HK-2 (cell line): Measurements from ENCODE around the gene OXCT2.
A peak's percentile ranks its signal among the peaks of the same experiment; 100 is the strongest.
"Not testable (repeated sequence)": the region's sequence is repeated elsewhere in the genome, so short reads cannot be mapped to it uniquely, and the experiment has no call there.

Experiments
- DNase-seq: peaks from one replicate; pipeline ENCODE4 v3.0.0-alpha.2; 2018; ENCODE audit not compliant: unreplicated experiment

OXCT2 gene

DNA sequence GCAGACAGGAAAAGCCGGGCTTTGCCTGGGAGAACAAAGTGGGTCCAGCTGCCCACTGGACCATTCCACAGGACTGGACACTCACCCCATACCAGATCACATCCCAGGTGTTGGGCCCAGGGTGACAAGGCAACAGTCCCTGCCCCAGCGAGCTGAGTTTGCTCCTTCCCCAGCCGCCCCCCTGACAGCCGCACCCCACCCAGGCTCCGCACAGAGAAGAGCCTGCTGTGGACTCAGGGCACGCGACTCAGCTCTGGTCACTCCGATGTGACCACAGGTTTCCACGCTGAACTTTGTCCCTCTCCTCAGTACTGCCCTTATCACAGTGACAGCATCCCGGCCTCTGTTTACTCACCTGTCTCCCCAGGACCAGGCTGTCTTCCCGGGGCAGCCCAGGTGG, 16.3 kb upstream of the OXCT2 start:
- DNase-seq = no peak

DNA sequence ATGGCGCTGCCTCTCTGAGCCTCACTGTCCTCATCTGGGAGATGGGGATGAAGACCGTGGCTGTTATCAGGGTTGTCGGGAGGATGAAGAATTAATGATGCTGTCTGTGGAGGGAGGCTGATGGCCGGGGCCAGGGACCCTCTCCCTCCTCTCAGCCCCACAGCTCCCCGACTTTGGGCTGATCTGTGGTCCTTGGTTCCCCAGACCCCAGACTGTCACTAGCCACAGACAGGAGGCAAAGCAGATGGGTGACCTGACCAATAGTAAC, 15.9 kb upstream of the OXCT2 start:
- DNase-seq = not testable (repeated sequence)

DNA sequence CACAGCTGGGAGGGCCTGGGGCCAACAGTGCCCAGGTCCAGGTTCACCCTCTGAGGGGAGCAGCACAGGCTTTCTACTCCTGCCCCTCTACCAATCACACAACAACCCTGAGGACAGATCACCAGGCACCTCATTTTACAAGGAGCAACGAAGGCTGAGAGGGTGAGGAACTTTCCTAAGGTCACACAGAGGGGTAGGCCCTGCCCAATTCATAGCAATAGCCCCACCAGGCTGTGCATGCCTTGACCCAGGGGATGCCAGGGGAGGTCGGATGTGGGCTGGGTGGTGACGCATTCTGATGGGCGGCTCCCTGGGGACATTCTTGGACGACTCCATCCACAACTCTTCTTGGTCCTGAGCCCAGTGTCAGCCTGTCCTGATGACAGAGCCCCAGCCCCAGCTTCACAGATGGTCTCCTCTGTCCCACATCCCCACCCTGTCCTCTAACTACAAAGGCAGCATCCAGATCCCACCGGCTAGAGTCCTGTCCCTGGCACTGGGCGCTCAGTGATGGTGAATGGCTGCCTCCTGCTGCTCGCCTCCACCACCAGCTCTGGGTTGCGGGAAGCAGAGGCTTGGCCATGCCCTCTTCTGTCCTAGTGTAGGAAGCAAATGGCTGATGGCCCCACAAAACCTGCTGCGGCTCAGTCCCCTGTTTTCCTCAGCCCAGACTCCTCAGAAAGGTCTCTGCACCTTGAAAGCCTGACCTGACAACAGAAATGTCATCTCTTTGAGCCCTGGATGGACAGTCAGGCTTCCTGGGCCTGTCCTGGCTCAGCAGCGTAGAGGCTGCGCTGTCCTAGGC, 15.4 kb upstream of the OXCT2 start:
- DNase-seq = not testable (repeated sequence)

DNA sequence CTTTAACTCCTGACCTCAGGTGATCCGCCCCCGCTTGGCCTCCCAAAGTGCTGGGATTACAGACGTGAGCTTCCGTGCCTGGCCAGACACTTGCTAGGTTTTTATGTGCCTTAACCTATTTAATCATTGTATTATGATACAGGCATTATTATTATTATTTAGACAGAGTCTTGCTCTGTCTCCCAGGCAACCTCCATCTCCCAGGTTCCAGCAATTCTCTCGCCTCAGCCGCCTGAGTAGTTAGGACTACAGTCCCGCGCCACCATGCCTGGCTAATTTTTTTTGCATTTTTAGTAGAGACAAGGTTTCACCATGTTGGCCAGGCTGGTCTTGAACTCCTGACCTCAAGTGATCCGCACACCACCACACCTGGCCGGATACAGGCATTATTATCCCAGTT, 11.5 kb upstream of the OXCT2 start:
- not testable (repeated sequence) for DNase-seq

DNA sequence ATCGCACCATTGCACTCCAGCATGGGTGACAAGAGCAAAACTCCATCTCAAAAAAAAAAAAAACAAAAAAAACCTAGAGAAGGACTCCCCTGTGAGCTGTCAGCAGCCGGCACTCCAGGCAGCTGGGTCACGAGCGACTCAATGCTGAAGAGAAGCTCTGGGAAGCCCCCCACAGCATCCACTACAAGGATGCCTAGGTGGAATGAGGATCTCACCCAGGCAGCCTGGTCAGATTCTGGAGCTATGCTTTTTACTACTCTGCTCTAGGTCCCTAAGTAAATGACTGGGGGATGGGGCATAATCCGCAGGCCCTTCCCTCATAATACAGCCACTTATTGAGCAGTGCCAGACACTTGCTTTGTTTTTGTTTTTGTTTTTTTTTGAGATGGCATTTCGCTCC, 11.0 kb upstream of the OXCT2 start:
- no peak for DNase-seq

DNA sequence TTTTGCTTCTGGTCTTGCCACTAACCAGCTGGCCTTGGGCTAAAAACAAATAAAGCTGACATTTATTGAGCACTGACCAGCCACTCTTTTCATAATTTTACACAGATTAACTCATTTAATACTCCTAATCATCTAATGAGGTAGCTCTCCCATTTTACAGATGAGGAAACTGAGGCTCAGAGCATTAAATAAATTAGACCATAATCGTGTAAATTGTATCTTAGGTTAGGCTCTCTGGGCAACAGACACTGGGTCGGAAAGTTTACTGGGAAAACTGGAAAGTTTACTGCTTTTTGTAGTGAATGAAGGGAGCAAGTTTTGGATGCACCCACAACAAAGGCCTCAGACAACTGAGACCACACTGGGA, 10.2 kb upstream of the OXCT2 start:
- DNase-seq = no peak

DNA sequence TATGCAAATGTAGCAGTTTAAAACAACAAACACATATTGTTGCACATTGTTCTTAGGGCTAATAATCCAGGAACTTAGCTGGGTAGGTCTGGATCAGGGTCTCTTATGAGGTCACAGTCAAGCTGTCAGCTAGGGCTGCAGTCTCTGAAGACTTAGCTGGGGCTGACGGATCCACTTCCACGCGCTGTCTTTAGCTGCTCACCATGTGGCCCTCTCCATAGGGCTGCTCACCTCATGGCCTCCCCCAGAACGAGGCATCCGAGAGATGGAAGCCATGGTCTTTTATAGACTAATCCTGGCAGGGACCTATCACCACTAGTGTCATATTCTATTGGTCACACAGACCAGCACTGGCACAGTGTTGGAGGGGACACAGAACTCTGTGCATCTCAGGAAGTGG, 8.7 kb upstream of the OXCT2 start:
- DNase-seq = no peak

DNA sequence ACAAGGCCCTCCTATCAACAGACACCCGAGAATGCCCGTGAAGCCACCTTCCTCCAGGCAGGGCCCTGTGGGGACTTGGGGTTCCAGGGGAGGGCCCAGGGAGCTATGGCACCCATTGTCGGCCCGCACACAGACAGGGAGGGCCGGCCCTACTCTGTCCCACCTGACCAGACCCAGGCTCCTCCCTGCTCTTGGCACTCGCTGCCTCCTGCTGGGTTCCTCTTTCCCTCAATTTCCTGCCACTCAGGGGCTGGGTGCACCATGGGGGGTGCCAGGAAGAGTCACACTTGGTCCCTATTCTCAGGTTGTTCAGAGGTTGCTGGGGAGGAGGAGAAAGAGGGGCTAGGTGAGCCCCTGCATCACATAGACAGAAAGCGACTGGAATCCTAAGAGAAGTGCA, 8.0 kb upstream of the OXCT2 start:
- DNase-seq = no peak

DNA sequence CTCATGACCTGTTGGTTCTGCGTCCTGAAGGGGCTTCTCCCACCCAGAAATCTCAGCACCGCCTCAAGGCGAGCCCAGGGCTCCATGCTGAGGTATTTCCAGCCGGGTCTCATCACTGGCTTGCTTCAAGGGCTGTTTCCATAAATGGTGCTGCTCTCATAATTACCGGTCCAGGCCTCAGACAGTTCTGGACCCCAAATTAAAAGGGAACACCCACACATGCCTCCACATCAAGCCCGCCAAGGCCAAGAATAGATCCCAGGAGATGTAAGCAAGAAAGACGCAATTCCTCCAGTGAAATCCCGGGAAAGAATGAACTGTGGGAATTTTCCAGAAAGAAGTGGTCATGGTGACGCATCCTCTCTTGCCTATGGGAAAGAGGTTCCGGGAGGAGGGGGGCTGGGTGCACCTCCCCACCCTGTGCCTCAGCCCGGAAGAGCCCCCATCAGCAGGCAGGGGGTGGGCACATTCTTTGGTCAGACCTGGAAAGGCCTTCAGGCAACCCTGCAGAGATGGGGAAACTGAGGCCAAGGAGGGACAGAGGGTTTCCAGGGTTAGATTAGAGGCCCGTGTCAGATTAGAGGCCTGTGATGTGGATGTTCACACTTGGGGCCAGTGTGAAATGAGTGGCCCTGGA, 7.4 kb upstream of the OXCT2 start:
- DNase-seq = not testable (repeated sequence)

DNA sequence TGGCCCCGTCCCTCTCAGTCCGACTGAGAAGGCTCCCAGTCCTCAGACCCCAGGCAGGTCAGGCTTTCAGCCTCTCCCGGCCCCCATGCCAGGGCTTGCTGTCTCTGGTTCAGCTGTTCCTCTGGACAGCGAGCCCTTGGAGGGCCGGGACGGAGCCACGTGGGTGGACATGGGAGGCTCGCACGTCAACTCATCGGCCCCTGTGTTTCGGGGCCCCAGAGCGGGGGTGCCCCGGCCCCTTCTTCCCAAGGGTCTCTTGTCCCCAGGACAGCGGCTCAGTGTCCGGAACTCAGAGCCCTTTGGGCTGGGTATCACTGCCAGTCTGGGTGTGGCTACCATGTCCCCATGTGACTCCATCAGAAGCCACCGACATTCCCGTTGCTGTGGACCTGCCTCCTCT, 6.7 kb upstream of the OXCT2 start:
- not testable (repeated sequence) for DNase-seq

DNA sequence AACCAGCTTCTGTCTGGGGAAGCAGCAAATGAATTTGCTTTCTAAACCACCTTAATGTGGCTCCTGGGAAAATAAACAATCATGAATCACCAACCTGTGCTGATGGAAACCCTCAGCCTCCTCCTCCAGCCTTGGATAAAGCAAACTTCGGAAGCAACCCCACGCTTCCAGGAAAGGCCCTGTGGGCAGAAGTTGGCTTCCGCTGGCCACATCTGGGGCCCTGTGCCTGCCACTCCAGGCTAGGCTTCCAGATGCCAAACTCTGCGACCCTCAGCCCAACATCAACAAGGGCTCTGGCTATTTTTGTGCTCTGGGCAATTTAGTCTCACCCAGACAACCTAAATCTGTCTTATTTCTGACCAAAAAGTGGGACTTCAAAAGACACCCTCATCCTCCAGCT, 6.2 kb upstream of the OXCT2 start:
- DNase-seq = no peak

DNA sequence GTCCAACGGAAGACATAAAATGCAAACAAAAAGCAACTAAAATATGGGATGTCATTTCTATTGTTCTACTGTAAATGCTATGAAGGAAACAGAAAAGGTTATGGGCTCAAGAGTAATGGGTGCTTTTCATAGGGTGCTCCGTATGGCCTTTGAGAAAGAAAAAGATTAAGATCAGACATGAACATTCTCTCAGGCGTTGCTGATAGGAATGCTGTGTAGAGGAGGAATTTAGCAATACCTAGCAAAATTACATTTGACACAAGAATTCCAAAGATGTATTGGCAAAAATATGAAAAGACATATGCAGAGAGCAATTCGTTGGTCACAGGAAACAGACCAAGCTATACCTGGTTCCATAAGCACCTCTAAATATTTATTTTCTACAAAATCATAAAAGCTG, 5.7 kb upstream of the OXCT2 start:
- DNase-seq = no peak

DNA sequence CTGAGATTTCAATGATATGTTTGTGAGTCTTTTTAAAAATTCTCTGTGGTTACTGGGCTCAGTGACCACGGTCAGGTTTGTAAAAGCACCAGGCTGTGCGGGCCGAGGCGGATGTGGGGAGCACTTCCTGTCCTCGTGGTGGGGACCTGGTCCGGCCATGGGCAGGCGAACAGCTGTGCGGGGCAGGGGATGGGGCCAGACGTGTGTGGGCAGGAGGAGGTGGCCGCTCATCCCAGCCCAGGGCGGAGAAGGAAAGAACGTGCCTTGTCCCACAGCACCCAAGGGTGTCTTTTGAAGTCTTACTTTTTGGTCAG, 5.2 kb upstream of the OXCT2 start:
- DNase-seq = peak; percentile 45

DNA sequence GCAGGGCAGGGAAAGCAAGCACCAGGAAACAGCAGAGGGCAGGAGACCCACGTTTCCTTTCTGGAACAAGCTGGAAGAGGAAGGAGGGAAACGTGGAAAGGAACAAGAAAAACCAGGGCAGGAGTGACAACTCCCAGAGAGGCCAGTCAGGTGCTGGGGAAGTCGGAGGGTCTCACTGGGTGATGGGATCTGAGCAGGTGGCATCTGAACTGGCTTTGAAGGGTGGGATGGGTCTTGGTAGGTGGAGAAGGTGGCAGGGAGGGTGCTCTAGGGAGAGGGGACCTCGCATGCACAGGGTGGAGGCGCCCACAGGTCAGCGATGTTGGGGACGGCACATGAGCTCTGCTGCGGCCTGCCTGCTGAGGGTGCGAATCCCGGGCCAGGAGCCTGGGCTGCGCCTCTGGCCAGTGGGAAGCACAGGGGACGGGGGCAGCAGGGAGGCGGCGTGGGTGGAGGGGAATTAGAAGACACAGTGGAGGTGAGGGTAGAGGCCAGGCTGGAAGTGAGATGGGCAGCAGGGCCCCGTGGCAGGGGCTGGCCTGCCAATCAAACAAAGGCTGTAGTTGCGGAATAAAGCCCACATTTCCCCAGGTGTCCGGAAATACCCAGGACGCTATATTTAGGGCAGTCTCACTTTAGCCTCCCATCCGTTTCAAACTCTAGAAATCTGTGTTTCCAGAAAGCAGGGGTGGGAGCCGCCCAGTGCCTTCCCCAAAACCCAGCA, 4.7 kb upstream of the OXCT2 start:
- not testable (repeated sequence) for DNase-seq

DNA sequence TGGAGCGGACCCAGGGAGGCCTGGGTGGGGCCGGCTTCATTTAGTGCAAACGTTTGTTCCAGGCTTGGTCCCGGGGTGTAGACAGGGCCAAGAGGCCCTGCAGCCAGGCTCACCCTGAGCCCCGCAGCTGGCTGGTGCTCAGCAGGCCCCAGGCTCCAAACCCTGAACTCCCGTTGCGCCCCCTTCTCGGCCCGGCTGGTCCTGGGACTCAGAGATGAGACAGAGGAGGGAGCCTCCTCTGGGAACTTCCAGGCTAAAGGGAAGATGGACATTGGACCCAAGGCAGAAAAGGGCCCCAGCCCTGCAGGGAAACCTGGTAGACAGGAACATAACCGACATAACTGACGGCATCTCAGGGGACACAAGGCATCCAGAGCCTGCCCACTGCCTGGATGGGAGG, 4.0 kb upstream of the OXCT2 start:
- DNase-seq = not testable (repeated sequence)

DNA sequence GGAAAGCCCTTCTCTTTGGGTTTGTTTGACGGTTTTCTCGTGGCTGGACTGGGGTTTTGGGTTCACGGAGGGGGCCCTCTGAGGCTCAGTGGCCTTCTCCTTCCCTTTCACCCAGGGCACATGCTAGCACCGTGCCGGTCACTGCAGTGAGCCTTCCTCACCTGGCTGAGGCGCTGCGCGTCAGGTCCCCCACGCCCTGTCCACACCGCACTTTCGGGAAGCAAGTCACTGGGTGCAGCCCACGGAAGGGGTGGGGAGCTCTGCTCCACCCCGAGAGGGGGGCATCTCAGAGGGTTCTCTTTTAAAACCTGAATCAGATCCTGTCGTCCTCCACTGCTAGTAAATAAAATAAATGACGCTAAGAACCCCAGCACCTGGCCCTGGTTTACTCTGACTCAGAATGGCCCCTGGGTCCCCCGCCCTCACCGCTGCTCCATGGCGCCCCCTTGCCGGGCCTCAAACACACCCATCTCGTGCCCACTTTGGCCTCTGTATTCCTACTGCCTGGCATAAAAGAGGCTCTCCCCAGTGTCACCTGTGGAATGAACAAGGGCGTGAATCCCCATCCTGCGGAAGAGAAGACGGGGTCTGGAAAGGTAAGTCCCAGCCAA, 2.3 kb upstream of the OXCT2 start:
- not testable (repeated sequence) for DNase-seq

DNA sequence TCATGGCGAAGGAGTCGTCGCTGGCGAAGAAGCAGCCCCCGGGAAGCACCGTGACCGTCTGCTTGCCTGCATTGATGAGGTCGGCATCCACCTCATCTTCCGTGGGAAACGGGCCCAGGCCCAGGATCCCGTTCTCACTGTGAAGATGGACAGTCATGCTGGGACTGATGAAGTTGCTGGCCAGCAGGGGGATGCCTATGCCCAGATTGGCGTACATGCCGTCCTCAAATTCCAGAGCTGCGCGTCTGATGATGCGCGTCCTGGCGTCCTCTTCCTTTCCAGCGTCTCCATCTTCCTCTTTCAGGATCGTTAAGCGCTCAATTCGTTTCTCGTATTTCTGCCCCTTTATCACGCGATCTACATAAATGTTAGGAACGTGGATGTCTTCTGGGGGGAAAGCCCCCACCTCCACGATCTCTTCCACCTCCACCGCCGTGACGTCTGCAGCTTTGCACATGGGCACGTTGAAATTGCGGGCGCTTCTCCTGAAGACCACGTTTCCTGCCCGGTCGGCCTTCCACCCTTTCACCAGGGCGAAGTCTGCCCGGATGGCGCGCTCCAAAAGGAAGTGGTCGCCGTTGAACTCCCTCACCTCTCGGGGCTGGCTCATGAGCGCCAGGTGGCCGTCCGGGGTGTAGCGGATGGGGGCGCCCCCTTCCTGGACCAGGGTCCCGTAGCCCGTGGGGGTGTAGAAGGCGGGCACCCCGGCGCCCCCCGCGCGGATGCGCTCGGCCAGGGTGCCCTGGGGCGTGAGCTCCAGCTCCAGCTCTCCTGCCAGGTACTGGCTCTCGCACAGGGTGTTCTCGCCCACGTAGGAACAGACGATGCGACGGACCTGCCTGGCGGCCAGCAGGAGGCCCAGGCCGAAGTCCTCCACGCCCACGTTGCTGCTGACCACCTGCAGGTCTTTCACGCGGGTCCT, 787 bp downstream of the OXCT2 start:
- DNase-seq = not testable (repeated sequence)

DNA sequence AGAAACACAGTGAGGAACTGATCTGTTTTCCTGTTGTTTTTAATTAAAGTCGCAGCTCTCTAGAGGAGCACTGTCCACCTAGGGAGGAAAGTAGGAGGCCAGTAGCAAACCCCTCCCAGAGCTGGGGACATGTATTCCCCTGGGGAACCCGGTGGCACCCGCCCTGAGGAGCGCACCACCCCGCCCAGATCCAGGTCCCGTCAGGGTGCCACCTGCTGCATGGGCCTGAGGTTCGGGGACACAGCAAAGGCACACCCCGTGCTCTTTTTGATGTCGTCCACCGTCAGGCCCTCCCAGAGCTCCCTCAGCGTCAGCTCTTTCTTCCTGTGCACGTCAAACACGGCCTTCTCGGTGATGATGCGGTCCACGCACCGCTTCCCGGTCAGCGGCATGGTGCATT, 1.6 kb downstream of the OXCT2 start:
- not testable (repeated sequence) for DNase-seq

DNA sequence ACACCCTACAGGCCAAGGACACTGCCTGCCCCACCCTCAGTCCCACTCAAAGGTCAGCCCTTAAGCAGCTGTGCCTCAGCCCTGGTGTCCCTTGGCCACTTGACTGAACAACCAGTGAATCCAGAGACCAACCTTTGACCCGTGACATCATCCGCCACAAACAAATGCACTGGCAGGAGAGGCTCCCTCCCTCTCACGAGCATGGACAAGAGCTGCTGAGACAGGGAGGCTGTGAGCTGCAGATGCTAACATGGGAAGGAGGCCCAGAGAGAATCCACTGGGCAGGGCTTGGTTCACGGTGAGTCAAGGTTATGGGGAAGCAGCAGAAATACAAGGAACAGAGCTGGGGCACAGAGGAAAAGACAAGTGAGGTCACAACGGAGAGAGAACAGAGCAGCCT, 4.7 kb downstream of the OXCT2 start:
- DNase-seq = not testable (repeated sequence)

DNA sequence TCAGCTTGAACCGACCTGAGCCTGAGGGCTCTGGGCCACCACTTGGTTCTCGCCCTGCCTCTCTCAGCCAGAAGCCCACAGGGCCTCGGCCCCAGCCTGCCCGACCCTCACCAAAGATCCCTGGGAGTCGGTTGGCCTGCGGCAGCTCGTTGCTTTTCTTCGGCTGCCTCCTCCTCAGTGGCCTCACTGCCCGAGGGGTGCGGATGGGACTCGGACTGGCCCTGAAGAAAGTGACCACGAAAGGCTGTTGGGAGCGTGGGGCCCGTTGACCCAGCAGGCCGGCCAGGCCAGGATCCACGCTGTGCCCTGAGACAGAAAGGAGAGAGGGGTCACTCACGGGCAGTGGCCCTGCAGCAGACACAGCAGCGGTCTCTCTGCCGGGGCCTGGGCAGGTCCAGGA, 6.6 kb downstream of the OXCT2 start:
- not testable (repeated sequence) for DNase-seq

DNA sequence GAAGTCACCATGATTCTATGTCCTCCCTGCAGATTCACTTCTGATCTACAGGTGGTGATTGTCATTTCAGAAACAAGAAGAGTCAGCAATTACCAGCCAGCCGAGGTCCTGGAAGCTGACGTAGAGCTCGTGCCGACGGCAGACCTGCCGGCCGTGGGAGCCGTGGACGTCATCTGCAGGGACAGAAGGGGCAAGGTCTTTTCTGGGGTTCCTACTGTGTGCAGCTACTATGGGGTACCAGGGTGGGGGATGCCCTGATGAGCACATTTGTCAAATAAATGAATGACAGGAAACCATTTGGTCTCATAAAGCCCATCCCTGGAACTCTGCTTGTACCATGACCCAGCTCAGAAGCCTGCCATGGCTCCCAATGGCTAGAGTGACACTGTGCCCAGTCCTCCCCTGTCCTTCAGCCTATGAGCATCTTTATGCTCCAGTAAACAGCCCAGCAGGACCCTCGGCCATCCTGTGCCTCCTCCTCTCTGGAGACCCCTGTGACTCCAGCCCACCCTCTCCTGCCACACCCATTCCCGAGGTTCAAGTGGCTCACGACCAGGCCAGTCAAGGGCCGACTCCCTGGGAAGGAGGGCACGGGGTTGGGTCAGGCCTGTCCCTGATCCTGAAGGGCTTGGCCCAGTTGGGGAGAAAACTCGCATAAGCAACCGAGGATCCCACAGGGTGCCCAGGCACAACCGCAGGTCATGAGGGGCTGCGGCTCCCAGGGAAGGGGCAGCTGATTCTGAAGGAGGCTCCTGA, 7.4 kb downstream of the OXCT2 start:
- DNase-seq = not testable (repeated sequence)
